ENCODE data around the gene ADAR.
"Not testable (repeated sequence)": the region's sequence is repeated elsewhere in the genome, so short reads cannot be mapped to it uniquely, and the experiment has no call there.

ADAR gene, protein sequence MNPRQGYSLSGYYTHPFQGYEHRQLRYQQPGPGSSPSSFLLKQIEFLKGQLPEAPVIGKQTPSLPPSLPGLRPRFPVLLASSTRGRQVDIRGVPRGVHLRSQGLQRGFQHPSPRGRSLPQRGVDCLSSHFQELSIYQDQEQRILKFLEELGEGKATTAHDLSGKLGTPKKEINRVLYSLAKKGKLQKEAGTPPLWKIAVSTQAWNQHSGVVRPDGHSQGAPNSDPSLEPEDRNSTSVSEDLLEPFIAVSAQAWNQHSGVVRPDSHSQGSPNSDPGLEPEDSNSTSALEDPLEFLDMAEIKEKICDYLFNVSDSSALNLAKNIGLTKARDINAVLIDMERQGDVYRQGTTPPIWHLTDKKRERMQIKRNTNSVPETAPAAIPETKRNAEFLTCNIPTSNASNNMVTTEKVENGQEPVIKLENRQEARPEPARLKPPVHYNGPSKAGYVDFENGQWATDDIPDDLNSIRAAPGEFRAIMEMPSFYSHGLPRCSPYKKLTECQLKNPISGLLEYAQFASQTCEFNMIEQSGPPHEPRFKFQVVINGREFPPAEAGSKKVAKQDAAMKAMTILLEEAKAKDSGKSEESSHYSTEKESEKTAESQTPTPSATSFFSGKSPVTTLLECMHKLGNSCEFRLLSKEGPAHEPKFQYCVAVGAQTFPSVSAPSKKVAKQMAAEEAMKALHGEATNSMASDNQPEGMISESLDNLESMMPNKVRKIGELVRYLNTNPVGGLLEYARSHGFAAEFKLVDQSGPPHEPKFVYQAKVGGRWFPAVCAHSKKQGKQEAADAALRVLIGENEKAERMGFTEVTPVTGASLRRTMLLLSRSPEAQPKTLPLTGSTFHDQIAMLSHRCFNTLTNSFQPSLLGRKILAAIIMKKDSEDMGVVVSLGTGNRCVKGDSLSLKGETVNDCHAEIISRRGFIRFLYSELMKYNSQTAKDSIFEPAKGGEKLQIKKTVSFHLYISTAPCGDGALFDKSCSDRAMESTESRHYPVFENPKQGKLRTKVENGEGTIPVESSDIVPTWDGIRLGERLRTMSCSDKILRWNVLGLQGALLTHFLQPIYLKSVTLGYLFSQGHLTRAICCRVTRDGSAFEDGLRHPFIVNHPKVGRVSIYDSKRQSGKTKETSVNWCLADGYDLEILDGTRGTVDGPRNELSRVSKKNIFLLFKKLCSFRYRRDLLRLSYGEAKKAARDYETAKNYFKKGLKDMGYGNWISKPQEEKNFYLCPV

DNA sequence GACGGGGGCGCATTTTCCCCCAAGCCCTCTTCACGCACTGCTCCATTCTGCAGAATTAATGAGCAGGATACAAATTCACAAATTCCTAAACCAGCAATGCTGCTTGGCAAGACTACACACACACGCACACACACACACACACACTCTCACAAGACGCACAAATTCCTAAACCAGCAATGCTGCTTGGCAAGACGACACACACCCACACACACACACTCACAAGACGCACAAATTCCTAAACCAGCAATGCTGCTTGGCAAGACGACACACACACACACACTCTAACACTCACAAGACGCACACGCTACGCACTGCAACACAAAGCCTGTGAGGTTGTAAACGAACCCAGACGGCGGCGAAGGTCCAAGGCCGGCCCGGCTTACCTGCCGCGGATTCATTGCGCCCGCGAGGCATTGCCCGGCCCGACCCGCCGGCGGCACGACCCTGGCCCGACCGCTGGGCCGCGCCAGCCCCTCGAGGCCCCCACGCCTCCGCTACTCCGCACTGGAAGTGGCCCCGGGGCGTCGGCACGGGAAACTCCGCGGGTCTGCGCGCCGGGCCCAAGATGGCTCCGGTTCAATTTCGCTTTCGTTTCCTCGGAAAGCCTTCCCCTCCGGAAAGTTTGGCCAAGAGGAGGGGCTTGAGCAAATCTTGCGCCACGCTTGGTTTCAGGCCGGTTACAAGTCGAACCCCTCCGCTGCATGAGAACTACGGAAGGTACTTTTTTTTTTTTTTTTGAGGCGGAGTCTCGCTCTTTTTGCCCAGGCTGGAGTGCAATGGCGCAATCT lies at the start of gene ADAR:
Gene ADAR (minus strand): TSS at position 578 of the 788 bp plus-strand sequence. CDS start 180 bp downstream, at position 398.
- DNase-seq, result peak; percentile 91

- no peak for DNase-seq
Measured at GRCh38 chr1:154657556-154657955, 49.6 kb upstream of the ADAR start.

DNA sequence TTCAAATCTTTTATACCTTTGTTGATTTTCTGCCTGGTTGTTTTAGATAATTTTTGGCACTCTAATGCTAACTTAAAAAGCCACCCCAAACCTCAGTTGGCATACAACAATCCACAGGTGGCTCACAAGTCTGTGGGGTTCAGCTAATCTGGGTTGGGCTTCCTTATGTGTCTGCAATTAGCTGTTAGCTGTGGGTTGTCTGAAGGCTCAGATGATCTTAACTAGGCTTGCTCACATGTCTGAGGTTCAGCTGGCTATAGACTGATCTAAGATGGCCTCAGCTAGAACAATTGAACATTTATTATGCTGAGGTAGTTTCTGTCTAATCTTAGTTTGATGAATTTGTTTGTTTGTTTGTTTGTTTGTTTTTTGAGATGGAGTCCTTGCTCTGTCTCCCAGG lies 44.9 kb upstream of the ADAR start:
- no peak for DNase-seq

- DNase-seq, result not testable (repeated sequence)
Measured at GRCh38 chr1:154644724-154645123, 36.7 kb upstream of the ADAR start.

DNA sequence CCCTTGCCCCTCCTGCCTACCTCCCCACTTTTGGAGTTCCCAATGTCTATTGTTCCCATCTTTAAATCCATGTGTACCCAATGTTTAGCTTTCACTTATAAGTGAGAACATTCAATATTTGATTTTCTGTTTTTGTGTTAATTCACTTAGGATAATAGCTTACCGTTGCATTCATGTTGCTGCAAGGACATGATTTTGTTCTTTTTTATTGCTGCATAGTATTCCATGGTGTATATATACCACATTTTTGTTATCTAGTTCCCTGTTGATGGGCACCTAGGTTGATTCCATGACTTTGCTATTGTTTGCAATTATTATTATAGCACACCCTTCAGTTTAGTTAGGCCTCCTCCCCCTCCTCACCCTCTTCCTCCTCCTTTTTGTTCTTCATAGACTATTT lies 33.5 kb upstream of the ADAR start:
- DNase-seq, result no peak

DNA sequence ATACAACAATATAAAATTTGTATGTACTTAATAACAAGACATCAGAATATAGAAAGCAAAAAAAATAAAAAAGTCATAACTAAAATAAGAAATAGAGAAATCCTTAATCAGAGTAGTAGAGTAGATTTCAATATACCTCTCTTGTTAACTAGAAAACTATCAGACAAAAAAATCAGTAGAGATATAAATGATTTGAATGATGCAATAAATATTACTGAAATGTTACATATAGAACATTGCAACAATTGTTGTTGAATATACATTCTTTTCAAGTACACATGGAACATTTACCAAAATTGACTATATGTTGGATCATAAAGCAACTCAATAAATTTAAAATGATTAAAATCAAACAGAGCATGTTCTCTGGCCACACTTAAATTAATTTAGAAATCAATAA lies 31.9 kb upstream of the ADAR start:
- DNase-seq, result no peak

GRCh38 chr1:154635171-154635570 lies 27.2 kb upstream of the ADAR start:
- no peak for DNase-seq

DNA sequence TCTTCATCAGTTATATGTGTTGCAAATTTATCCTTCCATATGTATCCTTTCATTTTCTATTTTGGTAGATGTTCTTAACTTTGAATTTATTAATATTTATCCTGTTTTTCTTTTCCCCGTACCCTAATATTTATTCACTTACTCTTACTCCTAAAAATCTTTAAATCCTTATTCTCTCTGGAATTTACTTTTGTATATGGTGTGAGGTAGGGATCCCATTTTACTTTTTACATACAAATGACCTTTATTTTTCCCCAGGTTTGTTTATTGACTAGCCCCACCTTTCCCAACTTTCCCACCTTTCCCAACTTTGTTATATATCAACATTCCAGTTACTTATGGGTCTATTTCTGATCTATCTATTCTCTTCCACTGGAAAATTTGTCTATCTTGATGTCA lies 21.7 kb upstream of the ADAR start:
- DNase-seq, result no peak

DNA sequence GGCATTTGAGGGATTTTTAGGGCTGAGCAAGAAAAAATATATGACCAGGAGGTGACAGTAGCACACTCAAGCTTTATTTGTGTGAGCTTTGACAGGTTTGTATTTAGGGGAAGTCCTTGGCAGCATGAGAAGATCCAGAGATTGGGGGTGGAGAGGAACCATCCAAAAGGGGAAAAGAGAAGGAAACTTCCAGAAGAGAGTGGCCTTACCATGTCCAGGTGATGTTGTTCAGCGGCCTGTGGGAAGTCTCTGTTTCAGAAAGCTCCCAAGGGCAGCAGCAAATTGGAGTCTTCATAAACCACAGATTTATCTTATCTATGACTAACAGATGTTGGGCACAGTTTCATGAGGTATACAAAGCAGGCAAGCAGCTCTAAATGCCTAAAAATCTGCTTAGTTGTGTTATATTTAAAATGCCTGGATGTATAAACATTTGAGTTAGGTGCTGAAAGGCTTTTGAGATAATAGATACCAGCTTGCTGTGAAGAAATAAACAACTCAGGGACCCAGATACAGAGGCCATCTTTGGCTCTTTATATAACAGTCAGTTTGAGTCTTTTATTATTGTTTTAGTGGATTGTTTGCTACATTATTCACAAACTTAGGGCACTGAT lies 21.2 kb upstream of the ADAR start:
- DNase-seq, result no peak

- no peak for DNase-seq
Measured at GRCh38 chr1:154628121-154628405, 20.1 kb upstream of the ADAR start.

DNA sequence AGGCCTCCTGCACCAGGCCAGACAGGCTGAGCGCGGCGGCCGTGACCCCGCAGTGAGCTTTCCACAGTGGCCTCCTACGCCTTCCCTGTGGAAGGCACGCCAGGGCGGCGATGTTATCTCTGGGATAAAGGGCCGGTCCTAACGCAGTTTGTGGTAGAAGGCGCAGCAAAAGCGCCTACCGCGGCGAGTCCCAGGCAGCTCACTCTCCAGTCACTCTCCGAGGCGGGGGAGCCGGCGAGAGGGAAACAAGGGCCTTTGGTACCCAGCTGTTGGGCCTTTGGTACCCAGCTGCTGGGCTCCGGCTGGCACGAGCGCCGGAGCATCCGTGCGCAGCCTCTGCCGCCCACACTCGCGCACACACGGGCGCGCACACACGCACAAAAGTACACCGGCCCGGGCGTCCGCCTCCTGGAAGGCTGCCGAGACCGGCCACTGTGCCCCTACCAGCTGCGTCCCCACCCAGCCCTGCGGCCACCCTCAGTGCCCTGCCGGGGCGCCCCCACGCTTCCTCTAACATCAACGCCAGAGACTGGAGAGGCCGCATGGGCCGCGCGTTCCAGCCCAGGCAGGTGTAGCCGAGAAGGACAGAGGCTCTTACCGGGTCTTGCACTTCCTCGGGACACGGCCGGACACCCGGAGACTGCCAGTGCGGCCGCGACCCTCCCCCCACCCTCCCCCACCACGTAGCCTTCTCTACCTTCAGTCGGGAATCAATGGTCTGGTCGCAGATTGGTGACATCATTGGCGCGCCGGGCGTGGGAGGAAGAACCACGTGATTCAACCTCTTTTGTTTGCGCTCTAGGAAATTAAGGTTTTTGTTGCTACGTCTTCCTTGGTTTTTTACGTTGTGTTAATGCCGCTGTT lies 19.5 kb upstream of the ADAR start:
- DNase-seq, result peak; percentile 88

DNA sequence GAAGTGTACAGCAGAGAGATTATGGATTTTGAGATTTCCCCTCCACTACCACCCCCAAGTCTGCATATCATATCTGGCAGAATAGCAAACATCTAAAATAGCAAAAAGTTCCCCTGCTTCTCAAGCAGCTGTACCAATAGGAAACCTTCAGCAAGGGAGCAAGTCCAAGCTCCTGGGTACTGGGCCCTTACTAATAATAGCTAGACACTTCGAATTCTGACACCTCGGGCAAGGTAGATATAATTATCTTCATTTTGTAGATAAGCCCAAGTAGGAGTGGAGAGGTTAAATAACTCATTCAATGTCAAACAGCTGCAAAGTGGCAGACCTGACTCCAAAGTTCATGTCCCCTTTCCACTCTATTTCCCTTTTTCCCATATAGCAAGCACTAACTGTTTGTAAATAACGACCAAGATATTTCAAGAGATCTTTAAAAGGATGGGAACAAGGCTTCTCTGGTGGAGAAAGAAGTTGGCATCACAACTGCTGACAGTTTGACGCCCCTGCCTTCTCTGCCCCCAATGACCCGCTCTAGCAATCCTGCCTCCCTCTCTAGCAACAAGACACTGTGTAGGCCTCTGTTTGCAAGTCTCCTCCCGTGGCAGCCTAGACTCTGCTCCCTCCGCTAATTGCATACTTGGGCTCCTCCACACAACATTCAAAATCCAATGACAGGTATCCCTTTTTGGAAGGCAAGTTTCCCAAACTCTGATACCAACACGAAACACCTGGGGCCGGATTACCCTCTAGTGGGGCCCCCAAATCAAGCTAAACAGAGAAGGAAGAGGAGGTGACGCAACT lies 18.7 kb upstream of the ADAR start:
- no peak for DNase-seq

GRCh38 chr1:154624746-154625643 lies 17.0 kb upstream of the ADAR start:
- no peak for DNase-seq

- DNase-seq, result no peak
Measured at GRCh38 chr1:154623358-154623757, 15.4 kb upstream of the ADAR start.

- DNase-seq, result no peak
Measured at GRCh38 chr1:154622503-154623039, 14.6 kb upstream of the ADAR start.

DNA sequence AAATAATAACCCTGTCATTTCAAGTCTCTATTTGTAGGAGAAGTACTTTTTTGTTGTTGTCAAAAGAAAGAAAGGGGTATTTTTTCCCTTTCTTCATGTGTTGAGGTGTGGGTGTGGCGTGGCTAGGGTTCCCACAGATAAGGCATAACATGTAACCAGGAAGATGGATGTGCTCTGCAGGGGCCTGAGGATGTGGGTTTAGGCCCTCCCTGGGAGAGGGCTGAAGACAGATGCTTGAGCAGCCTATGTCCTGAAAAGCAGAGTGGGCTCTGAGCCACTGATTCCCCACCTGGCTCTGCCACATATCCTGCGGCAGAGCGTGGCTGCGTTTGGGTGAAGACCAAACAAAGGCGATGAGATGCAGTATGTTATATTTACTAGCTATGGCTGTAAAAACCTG lies 13.9 kb upstream of the ADAR start:
- DNase-seq, result no peak

- DNase-seq, result no peak
Measured at GRCh38 chr1:154620751-154621150, 12.8 kb upstream of the ADAR start.

DNA sequence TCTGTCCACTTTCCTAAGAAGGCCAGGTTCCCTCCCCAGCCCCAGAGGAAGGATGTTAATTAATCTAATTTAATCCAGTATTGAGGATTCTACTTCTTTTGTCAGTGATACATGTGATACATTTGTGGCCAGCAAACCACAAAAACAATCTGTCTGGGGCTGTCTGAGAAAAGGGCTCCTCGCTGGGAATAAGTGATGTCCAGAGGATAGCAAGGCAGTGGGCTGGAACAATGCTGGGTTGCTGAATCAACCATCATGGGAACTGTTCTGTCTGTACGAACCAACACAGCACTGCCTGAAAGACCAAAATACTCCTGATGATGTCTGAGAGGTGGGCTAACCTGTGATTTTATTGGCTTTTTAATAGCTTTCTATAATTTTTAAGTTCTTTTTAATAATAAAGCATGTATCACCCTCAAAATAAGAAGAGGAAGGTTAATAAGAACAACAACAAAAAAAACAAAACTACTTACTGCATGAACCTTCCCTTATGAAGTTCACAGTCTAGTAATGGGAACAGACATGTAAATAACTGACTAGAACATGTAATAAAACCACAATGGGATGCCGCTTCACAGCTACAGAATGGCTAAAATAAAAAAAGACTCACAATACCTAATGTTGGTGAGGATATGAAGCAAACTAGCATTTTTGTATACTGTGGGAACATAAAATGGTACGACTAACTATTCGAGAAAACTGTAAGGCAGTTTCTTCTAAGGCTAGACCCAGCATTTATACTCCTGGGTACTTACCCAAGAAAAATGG lies 11.4 kb upstream of the ADAR start:
- no peak for DNase-seq

All from stimulated activated naive CD4-positive, alpha-beta T cell treated with Interleukin-2 at 50 U/mL for 16 hours (primary cell).